ENCODE data around the gene ARHGEF17.

Gene ARHGEF17

GRCh38 chr11:73317803-73318202, 9.7 kb downstream of the ARHGEF17 start:
- DNase-seq: no peak
- Mint-ChIP-seq H3K9me3 (no peaks in the 10 kb centered on the region), H3K27me3 (peaks cover 69% of the 10 kb centered on the region), H3K4me1 (peaks cover 16% of the 10 kb centered on the region), H3K27ac (no peak overlapping the region), H3K36me3 (no peaks in the 10 kb centered on the region), H3K4me3 (no peak overlapping the region)
- CTCF ChIA-PET: interaction anchor here (1.1 to 1.6 kb wide), 3 partner anchors 11 to 23 kb away, joined by 3 to 5 read pairs (median 4); no protein-coding TSS in a partner anchor

GRCh38 chr11:73318501-73319011, 10.5 kb downstream of the ARHGEF17 start:
- Mint-ChIP-seq H3K27ac (no peak overlapping the region), H3K9me3 (no peaks in the 10 kb centered on the region), H3K4me3 (no peak overlapping the region), H3K36me3 (no peaks in the 10 kb centered on the region), H3K4me1 (peaks cover 14% of the 10 kb centered on the region), H3K27me3 (peaks cover 65% of the 10 kb centered on the region)
- CTCF ChIA-PET: interaction anchor here (1.1 to 1.9 kb wide), 4 partner anchors 12 to 24 kb away, joined by 3 to 5 read pairs (median 4); no protein-coding TSS in a partner anchor
- no peak for DNase-seq

GRCh38 chr11:73320763-73321603, 12.9 kb downstream of the ARHGEF17 start:
- peaks cover 46% of the 10 kb centered on the region for H3K27me3 Mint-ChIP-seq
- no peak for DNase-seq
- no peaks in the 10 kb centered on the region for H3K36me3 Mint-ChIP-seq
- no peak overlapping the region for H3K27ac Mint-ChIP-seq
- CTCF ChIA-PET: interaction anchor here (0.7 to 3.0 kb wide), 2 partner anchors 15 kb away, joined by 3 to 15 read pairs; no protein-coding TSS in a partner anchor
- no peak overlapping the region for H3K4me3 Mint-ChIP-seq
- H3K9me3 Mint-ChIP-seq: no peaks in the 10 kb centered on the region
- H3K4me1 Mint-ChIP-seq: peaks cover 2% of the 10 kb centered on the region

- no peaks in the 10 kb centered on the region for H3K9me3 Mint-ChIP-seq
- H3K27me3 Mint-ChIP-seq: peaks cover 40% of the 10 kb centered on the region
- H3K27ac Mint-ChIP-seq: no peak overlapping the region
- H3K4me1 Mint-ChIP-seq: peaks cover 2% of the 10 kb centered on the region
- CTCF ChIA-PET: interaction anchor here (3.0 kb wide), 1 partner anchor 14 kb away, joined by 15 read pairs; no protein-coding TSS in a partner anchor
- H3K36me3 Mint-ChIP-seq: no peaks in the 10 kb centered on the region
- no peak overlapping the region for H3K4me3 Mint-ChIP-seq
- no peak for DNase-seq
These were observed 13.7 kb downstream of the ARHGEF17 start for GRCh38 chr11:73321604-73322381.

- Mint-ChIP-seq H3K27me3 (peaks cover 39% of the 10 kb centered on the region), H3K4me1 (peaks cover 2% of the 10 kb centered on the region), H3K9me3 (no peaks in the 10 kb centered on the region), H3K4me3 (no peak overlapping the region), H3K27ac (no peak overlapping the region), H3K36me3 (no peaks in the 10 kb centered on the region)
- CTCF ChIA-PET: interaction anchor here (3.0 kb wide), 1 partner anchor 13 kb away, joined by 15 read pairs; no protein-coding TSS in a partner anchor
- no peak for DNase-seq
These were observed 14.6 kb downstream of the ARHGEF17 start for GRCh38 chr11:73322382-73323306.

- DNase-seq: no peak
- Mint-ChIP-seq H3K27ac (no peak overlapping the region), H3K9me3 (no peaks in the 10 kb centered on the region), H3K27me3 (peaks cover 42% of the 10 kb centered on the region), H3K4me3 (no peak overlapping the region), H3K36me3 (no peaks in the 10 kb centered on the region), H3K4me1 (peaks cover 2% of the 10 kb centered on the region)
- CTCF ChIA-PET: interaction anchor here (1.3 kb wide), 1 partner anchor 12 kb away, joined by 3 read pairs; no protein-coding TSS in a partner anchor
These were observed 15.4 kb downstream of the ARHGEF17 start for GRCh38 chr11:73323464-73323863.

- CTCF ChIA-PET: interaction anchor here (1.3 kb wide), 1 partner anchor 11 kb away, joined by 3 read pairs; no protein-coding TSS in a partner anchor
These were observed 16.0 kb downstream of the ARHGEF17 start for GRCh38 chr11:73324116-73324515.

GRCh38 chr11:73324665-73325035, 16.6 kb downstream of the ARHGEF17 start:
- no peak overlapping the region for H3K27ac Mint-ChIP-seq

More at GRCh38 chr11:73324116-73324515, 16.0 kb downstream of the ARHGEF17 start:
- H3K27me3 Mint-ChIP-seq: peaks cover 41% of the 10 kb centered on the region
- H3K9me3 Mint-ChIP-seq: no peaks in the 10 kb centered on the region
- H3K27ac Mint-ChIP-seq: no peak overlapping the region
- DNase-seq: no peak
- H3K4me3 Mint-ChIP-seq: no peak overlapping the region
- H3K36me3 Mint-ChIP-seq: no peaks in the 10 kb centered on the region
- H3K4me1 Mint-ChIP-seq: peaks cover 2% of the 10 kb centered on the region

GRCh38 chr11:73325036-73325981, 17.2 kb downstream of the ARHGEF17 start:
- Mint-ChIP-seq H3K27ac (no peak overlapping the region), H3K27me3 (peaks cover 33% of the 10 kb centered on the region), H3K4me1 (peaks cover 2% of the 10 kb centered on the region), H3K9me3 (no peaks in the 10 kb centered on the region), H3K4me3 (no peak overlapping the region), H3K36me3 (no peaks in the 10 kb centered on the region)
- no peak for DNase-seq
- CTCF ChIA-PET: no interaction called here

More at GRCh38 chr11:73324665-73325035, 16.6 kb downstream of the ARHGEF17 start:
- Mint-ChIP-seq H3K36me3 (no peaks in the 10 kb centered on the region), H3K4me3 (no peak overlapping the region), H3K4me1 (peaks cover 2% of the 10 kb centered on the region), H3K27me3 (peaks cover 37% of the 10 kb centered on the region), H3K9me3 (no peaks in the 10 kb centered on the region)
- CTCF ChIA-PET: interaction anchor here (1.3 kb wide), 1 partner anchor 10 kb away, joined by 3 read pairs; no protein-coding TSS in a partner anchor
- DNase-seq: no peak

GRCh38 chr11:73326929-73327811, 19.1 kb downstream of the ARHGEF17 start:
- Mint-ChIP-seq H3K4me1 (no peaks in the 10 kb centered on the region), H3K9me3 (no peaks in the 10 kb centered on the region), H3K27ac (no peak overlapping the region), H3K36me3 (no peaks in the 10 kb centered on the region), H3K4me3 (no peak overlapping the region), H3K27me3 (peaks cover 25% of the 10 kb centered on the region)
- CTCF ChIA-PET: interaction anchor here (1.3 to 1.7 kb wide), 2 partner anchors 20 to 333 kb away, joined by 3 to 8 read pairs; no protein-coding TSS in a partner anchor
- DNase-seq: no peak

GRCh38 chr11:73327812-73328364, 19.8 kb downstream of the ARHGEF17 start:
- no peak overlapping the region for H3K27ac Mint-ChIP-seq
- H3K27me3 Mint-ChIP-seq: peaks cover 18% of the 10 kb centered on the region
- H3K9me3 Mint-ChIP-seq: no peaks in the 10 kb centered on the region
- CTCF ChIA-PET: interaction anchor here (1.3 to 1.7 kb wide), 2 partner anchors 21 to 332 kb away, joined by 3 to 8 read pairs; no protein-coding TSS in a partner anchor
- H3K4me1 Mint-ChIP-seq: no peaks in the 10 kb centered on the region
- DNase-seq: no peak
- no peaks in the 10 kb centered on the region for H3K36me3 Mint-ChIP-seq
- no peak overlapping the region for H3K4me3 Mint-ChIP-seq
